Measurements from ENCODE around the gene ADARB2. TPM values are rescaled to one million over a fixed set of nuclear protein-coding genes. Genes with fewer than 3 reads are reported as not detected.
"Not testable (repeated sequence)": the region's sequence is repeated elsewhere in the genome, so short reads cannot be mapped to it uniquely, and the experiment has no call there.

ADARB2 gene
- total RNA-seq, 4 donors from 2014 or later, result 2.0 to 9.9 (median 5.1) TPM

- H3K36me3 ChIP-seq, result no peaks in the 10 kb centered on the region
- no peaks in the 10 kb centered on the region for H3K27me3 ChIP-seq
- DNase-seq, result no peak
- no peaks in the 10 kb centered on the region for H3K4me1 ChIP-seq
- no peak overlapping the region for H3K27ac ChIP-seq
- no peaks in the 10 kb centered on the region for H3K9me3 ChIP-seq
- H3K4me3 ChIP-seq, result no peak overlapping the region
- TF ChIP-seq POLR2A (IDR thresholded peaks at IDR 0.05), result no peak
- TF ChIP-seq, protein P1, sequence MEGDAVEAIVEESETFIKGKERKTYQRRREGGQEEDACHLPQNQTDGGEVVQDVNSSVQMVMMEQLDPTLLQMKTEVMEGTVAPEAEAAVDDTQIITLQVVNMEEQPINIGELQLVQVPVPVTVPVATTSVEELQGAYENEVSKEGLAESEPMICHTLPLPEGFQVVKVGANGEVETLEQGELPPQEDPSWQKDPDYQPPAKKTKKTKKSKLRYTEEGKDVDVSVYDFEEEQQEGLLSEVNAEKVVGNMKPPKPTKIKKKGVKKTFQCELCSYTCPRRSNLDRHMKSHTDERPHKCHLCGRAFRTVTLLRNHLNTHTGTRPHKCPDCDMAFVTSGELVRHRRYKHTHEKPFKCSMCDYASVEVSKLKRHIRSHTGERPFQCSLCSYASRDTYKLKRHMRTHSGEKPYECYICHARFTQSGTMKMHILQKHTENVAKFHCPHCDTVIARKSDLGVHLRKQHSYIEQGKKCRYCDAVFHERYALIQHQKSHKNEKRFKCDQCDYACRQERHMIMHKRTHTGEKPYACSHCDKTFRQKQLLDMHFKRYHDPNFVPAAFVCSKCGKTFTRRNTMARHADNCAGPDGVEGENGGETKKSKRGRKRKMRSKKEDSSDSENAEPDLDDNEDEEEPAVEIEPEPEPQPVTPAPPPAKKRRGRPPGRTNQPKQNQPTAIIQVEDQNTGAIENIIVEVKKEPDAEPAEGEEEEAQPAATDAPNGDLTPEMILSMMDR (IDR thresholded peaks at IDR 0.05), result no peak
Observed at GRCh38 chr10:1344408-1344807, 392.9 kb downstream of the ADARB2 start.

GRCh38 chr10:1343176-1343575, 394.1 kb downstream of the ADARB2 start:
- DNase-seq, result no peak
- Histone ChIP-seq H3K36me3 (no peaks in the 10 kb centered on the region), H3K4me3 (no peak overlapping the region), H3K27me3 (no peaks in the 10 kb centered on the region), H3K27ac (no peak overlapping the region), H3K9me3 (no peaks in the 10 kb centered on the region), H3K4me1 (no peaks in the 10 kb centered on the region)
- TF ChIP-seq POLR2A (IDR thresholded peaks at IDR 0.05), result no peak
- TF ChIP-seq, protein P1 (IDR thresholded peaks at IDR 0.05), result no peak

DNA sequence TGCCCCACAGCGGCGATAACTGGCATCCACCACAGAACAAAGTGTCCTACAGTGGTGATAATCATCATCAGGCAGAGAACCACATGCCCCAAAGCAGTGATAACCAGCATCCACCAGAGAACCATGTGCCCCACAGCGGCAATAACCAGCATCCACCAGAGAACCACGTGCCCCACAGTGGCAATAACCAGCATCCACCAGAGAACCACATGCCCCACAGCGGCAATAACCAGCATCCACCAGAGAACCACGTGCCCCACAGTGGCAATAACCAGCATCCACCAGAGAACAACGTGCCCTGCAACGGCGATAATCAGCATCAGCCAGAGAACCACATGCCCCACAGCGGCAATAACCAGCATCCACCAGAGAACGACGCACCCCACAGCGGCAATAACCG, 396.3 kb downstream of the ADARB2 start:
- not testable (repeated sequence) for DNase-seq, H3K27me3 ChIP-seq, H3K4me1 ChIP-seq, H3K27ac ChIP-seq, H3K36me3 ChIP-seq, H3K4me3 ChIP-seq, H3K9me3 ChIP-seq

DNA sequence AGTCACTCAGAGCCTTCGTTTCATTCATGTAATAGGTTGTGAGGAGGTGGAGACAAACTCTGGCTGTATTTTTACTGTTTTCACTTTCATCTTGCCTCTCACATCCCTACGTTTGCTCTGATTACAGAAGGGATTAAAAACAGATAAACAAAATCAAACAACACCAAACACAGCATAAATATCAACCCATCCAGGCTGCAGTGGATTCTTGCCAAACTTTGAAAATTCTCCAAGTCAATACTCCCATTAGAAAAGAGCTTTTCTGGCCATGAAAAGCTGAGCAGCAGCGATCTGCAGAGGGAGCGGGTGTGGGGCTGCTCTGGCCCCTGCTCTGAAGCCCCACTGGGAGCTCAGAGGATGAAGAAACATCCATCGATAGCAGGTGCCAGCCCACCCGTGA, 397.9 kb downstream of the ADARB2 start:
- TF ChIP-seq, protein P1 (IDR thresholded peaks at IDR 0.05), result no peak
- no peak for TF ChIP-seq POLR2A (IDR thresholded peaks at IDR 0.05)
- Histone ChIP-seq H3K36me3 (no peaks in the 10 kb centered on the region), H3K9me3 (no peaks in the 10 kb centered on the region), H3K4me3 (no peak overlapping the region), H3K4me1 (no peaks in the 10 kb centered on the region), H3K27me3 (no peaks in the 10 kb centered on the region), H3K27ac (no peak overlapping the region)
- no peak for DNase-seq

GRCh38 chr10:1335642-1336041, 401.7 kb downstream of the ADARB2 start:
- Histone ChIP-seq H3K4me1 (no peaks in the 10 kb centered on the region), H3K9me3 (no peaks in the 10 kb centered on the region), H3K4me3 (no peak overlapping the region), H3K27ac (no peak overlapping the region), H3K36me3 (no peaks in the 10 kb centered on the region), H3K27me3 (no peaks in the 10 kb centered on the region)
- no peak for TF ChIP-seq POLR2A (IDR thresholded peaks at IDR 0.05)
- TF ChIP-seq, protein P1 (IDR thresholded peaks at IDR 0.05), result no peak
- DNase-seq, result no peak

- H3K4me3 ChIP-seq, result no peak overlapping the region
- H3K27me3 ChIP-seq, result no peaks in the 10 kb centered on the region
- no peak for DNase-seq
- H3K9me3 ChIP-seq, result no peaks in the 10 kb centered on the region
- H3K4me1 ChIP-seq, result no peaks in the 10 kb centered on the region
- no peak overlapping the region for H3K27ac ChIP-seq
- H3K36me3 ChIP-seq, result no peaks in the 10 kb centered on the region
- TF ChIP-seq POLR2A (IDR thresholded peaks at IDR 0.05), result no peak
- TF ChIP-seq, protein P1 (IDR thresholded peaks at IDR 0.05), result no peak
Observed at GRCh38 chr10:1333981-1334380, 403.3 kb downstream of the ADARB2 start.

Measured in Peyer's patch (tissue), 4 donors.